C4-2B (cell line): ENCODE measurements around the gene SCRG1.

Experiments used
- ZFX ChIP-seq: fragments of 450-650 bp; IDR thresholded peaks from 2 replicates; pipeline ENCODE4 v1.6.1; 2017
- TF ChIP-seq, protein P1 (sequence below): fragments of 450-650 bp; conservative IDR thresholded peaks from 2 replicates; pipeline ENCODE4 v1.5.1; 2017; ENCODE audit warnings: mild to moderate bottlenecking

DNA sequence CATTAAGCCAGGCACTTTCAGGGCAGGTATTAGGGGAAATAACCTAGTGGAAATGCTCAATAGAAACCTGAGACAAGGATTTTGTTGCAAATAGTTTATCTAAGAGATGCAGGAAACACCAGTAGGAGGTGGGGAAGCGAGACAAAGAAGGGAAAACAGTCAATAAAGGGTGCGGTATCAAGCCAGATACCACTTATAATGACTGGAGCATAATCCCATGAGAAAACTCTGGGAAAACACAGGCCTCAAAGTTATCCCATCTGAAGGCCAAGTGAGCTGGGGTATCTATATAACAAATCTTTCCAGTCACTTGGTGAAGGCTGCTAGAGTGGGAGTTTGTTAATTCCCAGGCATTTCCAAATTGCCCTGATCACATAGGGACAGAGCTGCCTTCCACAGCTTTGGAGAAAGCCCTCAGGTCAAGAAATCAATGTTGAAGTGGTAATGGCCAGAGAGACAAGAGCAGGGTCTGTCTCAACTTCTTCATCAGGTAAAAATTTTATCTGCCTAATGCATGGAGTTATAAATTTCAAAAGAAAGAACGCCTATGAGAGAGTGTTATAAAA, 55.0 kb downstream of the SCRG1 start:
- TF ChIP-seq, protein P1, sequence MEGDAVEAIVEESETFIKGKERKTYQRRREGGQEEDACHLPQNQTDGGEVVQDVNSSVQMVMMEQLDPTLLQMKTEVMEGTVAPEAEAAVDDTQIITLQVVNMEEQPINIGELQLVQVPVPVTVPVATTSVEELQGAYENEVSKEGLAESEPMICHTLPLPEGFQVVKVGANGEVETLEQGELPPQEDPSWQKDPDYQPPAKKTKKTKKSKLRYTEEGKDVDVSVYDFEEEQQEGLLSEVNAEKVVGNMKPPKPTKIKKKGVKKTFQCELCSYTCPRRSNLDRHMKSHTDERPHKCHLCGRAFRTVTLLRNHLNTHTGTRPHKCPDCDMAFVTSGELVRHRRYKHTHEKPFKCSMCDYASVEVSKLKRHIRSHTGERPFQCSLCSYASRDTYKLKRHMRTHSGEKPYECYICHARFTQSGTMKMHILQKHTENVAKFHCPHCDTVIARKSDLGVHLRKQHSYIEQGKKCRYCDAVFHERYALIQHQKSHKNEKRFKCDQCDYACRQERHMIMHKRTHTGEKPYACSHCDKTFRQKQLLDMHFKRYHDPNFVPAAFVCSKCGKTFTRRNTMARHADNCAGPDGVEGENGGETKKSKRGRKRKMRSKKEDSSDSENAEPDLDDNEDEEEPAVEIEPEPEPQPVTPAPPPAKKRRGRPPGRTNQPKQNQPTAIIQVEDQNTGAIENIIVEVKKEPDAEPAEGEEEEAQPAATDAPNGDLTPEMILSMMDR: no peak
- no peak for TF ChIP-seq ZFX
